Heart left ventricle (tissue), 13 donors: ENCODE data around the gene CSNK1D.

ENCODE experiments used
- POLR2A ChIP-seq, 2 donors: fragments of 450-650 bp; IDR thresholded peaks; one replicate each; pipeline ENCODE4 v1.6.1; 2017; ENCODE audit warnings: antibody characterized with exemption in 2 of 2, mild to moderate bottlenecking in 2 of 2, moderate library complexity in 2 of 2
- TF ChIP-seq, protein P1 (sequence below), 12 donors: fragments of 200-600 bp; sonication (generic) in 4 of 12; IDR thresholded peaks; one replicate each; pipeline versions ENCODE4 v1.5.0 to v1.8.0; 2018 to 2022; ENCODE audit warnings: antibody characterized with exemption in 12 of 12, mild to moderate bottlenecking in 5 of 12
- donor health status: ischemic (EF 13 %, LVEDD 7.1; RV severe dilation, severe dysfunction).
- donor health status: DM: no; HTN: yes; CAD: no.
- donor health status: DM: no; HTN: no; CAD: no.
- donor health status: ischemic (EF 25% LVEDD 6.9; RV normal size, moderate dysfunction).
- donor health status: ischemic (EF 25% LVEDD 5.7; RV mildly dilated, moderate dysfunction).
- donor health status: ischemic (EF 35%, LVEDD 5.7; RV mildly dilated, moderate dysfunction).
- donor health status: nonischemic (EF 11% LVEDD 7.7; RV severe dilation, severe dysfunction).
- donor health status: DM: yes; HTN: yes; CAD: no.
- donor health status: PGD.
- donor health status: ischemic (EF 29% LVEDD 5.4; RV normal size, mild dysfunction).
- donor health status: nonischemic (EF 23%, LVEDD 6.1; RV moderate dilation, normal function).

DNA sequence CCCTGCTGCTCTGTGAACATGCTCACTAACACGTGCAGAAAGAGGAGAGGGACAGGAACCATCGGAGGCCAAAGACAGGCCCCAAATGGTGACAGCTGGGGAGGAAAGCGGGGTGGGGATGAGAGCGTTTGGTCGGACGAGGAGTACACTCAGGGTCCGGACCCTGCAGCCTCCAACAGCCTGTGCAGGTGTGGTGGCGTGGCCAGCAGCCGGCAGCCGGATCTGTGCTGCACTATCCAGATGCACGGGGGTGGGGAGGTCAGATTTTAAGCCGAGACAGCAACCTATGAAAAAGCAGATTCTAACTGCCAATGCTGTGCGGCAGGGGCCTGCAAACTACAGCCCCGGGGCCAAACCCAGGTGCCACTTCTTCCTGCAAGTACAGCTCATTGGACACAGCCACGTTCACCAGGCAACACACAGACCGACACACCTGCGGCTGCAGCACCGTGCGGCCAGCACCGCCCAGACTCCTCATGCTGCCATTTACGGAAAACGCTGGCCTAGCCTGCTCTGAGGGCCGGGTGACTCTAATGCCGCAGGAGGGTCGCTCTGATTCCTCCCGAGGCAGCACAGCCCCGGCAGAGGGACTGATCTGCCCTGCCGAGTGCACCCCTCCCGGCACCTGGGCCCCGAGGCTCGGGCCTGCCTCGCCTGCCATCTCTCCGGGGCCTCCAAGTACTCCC, 23.5 kb downstream of the CSNK1D start:
- TF ChIP-seq, protein P1, sequence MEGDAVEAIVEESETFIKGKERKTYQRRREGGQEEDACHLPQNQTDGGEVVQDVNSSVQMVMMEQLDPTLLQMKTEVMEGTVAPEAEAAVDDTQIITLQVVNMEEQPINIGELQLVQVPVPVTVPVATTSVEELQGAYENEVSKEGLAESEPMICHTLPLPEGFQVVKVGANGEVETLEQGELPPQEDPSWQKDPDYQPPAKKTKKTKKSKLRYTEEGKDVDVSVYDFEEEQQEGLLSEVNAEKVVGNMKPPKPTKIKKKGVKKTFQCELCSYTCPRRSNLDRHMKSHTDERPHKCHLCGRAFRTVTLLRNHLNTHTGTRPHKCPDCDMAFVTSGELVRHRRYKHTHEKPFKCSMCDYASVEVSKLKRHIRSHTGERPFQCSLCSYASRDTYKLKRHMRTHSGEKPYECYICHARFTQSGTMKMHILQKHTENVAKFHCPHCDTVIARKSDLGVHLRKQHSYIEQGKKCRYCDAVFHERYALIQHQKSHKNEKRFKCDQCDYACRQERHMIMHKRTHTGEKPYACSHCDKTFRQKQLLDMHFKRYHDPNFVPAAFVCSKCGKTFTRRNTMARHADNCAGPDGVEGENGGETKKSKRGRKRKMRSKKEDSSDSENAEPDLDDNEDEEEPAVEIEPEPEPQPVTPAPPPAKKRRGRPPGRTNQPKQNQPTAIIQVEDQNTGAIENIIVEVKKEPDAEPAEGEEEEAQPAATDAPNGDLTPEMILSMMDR (IDR thresholded peaks at IDR 0.05) = no peak
- no peak for TF ChIP-seq POLR2A (IDR thresholded peaks at IDR 0.05)
